Stimulated activated CD8-positive, alpha-beta memory T cell treated with anti-CD3 and anti-CD28 coated beads, Interleukin-7, amount 100 ng/mL, for 48 hours (primary cell): Measurements from ENCODE around the gene AMPD3.

Experiments
- DNase-seq, 2 donors: peaks; one replicate each; pipeline ENCODE4 v3.0.0-alpha.2; 2020; ENCODE audit warnings: low read depth in 1 of 2; ENCODE audit errors: extremely low read depth in 1 of 2

The AMPD3 gene

GRCh38 chr11:10454878-10455631 is at the start of gene AMPD3:
TSS of gene AMPD3 (plus strand) at chr11:10455264. CDS start at chr11:10461520, 6,256 bp downstream.
- DNase-seq = peak in 1 of 2 donors; percentile 36

GRCh38 chr11:10405865-10406592 is 49.0 kb upstream of the AMPD3 start:
- DNase-seq = peak in 1 of 2 donors; percentile 49

GRCh38 chr11:10407055-10407454 is 48.0 kb upstream of the AMPD3 start:
- no peak for DNase-seq

- no peak for DNase-seq
These were observed 47.0 kb upstream of the AMPD3 start for GRCh38 chr11:10407749-10408685.

GRCh38 chr11:10409207-10409661 is 45.8 kb upstream of the AMPD3 start:
- no peak for DNase-seq

GRCh38 chr11:10410106-10410843 is 44.8 kb upstream of the AMPD3 start:
- no peak for DNase-seq

GRCh38 chr11:10410844-10411200 is 44.2 kb upstream of the AMPD3 start:
- no peak for DNase-seq

GRCh38 chr11:10412266-10412665 is 42.8 kb upstream of the AMPD3 start:
- DNase-seq = no peak

- peak in 1 of 2 donors; percentile 12 for DNase-seq
These were observed 41.8 kb upstream of the AMPD3 start for GRCh38 chr11:10413268-10413667.

- no peak for DNase-seq
These were observed 40.9 kb upstream of the AMPD3 start for GRCh38 chr11:10414181-10414580.

GRCh38 chr11:10414659-10415058 is 40.4 kb upstream of the AMPD3 start:
- DNase-seq = no peak

GRCh38 chr11:10415817-10416392 is 39.2 kb upstream of the AMPD3 start:
- no peak for DNase-seq

GRCh38 chr11:10418259-10418949 is 36.7 kb upstream of the AMPD3 start:
- DNase-seq = no peak

GRCh38 chr11:10418950-10419310 is 36.1 kb upstream of the AMPD3 start:
- no peak for DNase-seq

- DNase-seq = no peak
These were observed 28.6 kb upstream of the AMPD3 start for GRCh38 chr11:10426475-10426874.

- no peak for DNase-seq
These were observed 26.6 kb upstream of the AMPD3 start for GRCh38 chr11:10428453-10428852.

- DNase-seq = no peak
These were observed 25.5 kb upstream of the AMPD3 start for GRCh38 chr11:10429526-10429925.

GRCh38 chr11:10432493-10432892 is 22.6 kb upstream of the AMPD3 start:
- DNase-seq = no peak

GRCh38 chr11:10432971-10433370 is 22.1 kb upstream of the AMPD3 start:
- no peak for DNase-seq

- DNase-seq = no peak
These were observed 18.8 kb upstream of the AMPD3 start for GRCh38 chr11:10436224-10436623.
